Type B pancreatic cell (in vitro differentiated cells): ENCODE data around the gene ASIC3. TPM values are rescaled to one million over a fixed set of nuclear protein-coding genes. Genes with fewer than 3 reads are reported as not detected.
A peak's percentile ranks its signal among the peaks of the same experiment; 100 is the strongest.

Experiments
- DNase-seq: peaks from one replicate; pipeline ENCODE4 v3.0.0; 2021; ENCODE audit warnings: mixed read lengths; ENCODE audit not compliant: unreplicated experiment; ENCODE audit errors: extremely low spot score
- H3K27ac Mint-ChIP-seq: 2 replicates; pipeline ENCODE4 v1.8.0; 2021; ENCODE audit warnings: mild to moderate bottlenecking, mixed read lengths
- H3K27me3 Mint-ChIP-seq: 2 replicates; pipeline ENCODE4 v1.8.0; 2021; ENCODE audit warnings: mixed read lengths
- H3K36me3 Mint-ChIP-seq: 2 replicates; pipeline ENCODE4 v1.8.0; 2021; ENCODE audit warnings: mixed read lengths
- H3K4me1 Mint-ChIP-seq: one replicate; pipeline ENCODE4 v1.8.0; 2021; ENCODE audit warnings: mixed read lengths; ENCODE audit not compliant: unreplicated experiment
- H3K4me3 Mint-ChIP-seq: 2 replicates; pipeline ENCODE4 v1.8.0; 2021; ENCODE audit warnings: mild to moderate bottlenecking, mixed read lengths
- H3K9me3 Mint-ChIP-seq: 2 replicates; pipeline ENCODE4 v1.8.0; 2021; ENCODE audit warnings: mixed read lengths
- total RNA-seq: library from RNA; stranded (reverse); gene quantifications from 2 replicates; pipeline ENCODE4 v1.2.1, GENCODE V29; 2021; ENCODE audit warnings: low replicate concordance
- TF ChIP-seq, protein P1 (sequence below): fragments of 200-600 bp; sonication (generic); conservative IDR thresholded peaks from 2 replicates; pipeline ENCODE4 v1.5.0; 2021; ENCODE audit warnings: antibody characterized with exemption, mild to moderate bottlenecking

The ASIC3 gene
- total RNA-seq, 1 donor from 2014 or later, result 4.4 TPM

DNA sequence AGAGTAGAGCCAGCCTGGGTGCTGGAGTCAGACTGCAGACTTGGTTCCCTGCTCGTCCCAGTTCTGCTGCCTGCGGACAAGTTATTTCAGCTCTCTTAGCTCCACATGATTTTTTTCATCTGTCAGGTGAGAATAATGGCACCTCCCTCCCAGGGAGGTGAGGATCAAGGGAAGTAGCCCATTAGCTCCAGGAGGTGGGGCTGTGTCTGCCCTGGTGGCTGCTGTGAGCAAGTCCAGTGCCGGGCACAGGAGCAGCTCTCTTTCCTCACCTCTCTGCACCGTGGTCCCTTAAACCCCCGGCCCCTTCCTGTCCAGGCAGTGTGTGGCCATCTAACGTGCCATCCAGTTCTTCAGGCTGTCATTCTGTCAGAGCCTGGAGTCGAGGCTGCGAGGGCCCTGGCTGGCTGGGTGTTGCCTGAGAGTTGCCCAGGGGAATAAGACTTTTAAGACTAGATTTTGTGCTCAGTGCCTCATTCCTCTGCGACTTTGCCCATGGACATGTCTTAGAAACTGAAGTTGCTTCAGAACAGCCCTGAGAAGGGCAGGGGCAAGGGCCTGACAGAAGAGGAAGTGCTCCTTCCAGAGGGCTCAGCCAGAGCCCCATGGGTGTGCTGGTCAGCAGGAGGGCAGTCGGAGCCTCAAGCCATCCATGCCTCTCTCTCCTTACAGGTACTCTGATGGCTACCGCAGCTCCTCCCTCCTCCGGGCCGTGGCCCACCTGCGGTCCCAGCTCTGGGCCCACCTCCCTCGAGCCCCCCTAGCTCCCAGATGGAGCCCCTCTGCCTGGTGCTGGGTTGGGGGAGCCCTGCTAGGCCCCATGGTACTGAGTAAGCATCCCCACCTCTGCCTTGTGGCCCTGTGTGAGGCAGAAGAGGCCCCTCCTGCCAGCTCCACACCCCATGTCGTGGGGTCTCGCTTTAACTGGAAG lies 15.1 kb upstream of the ASIC3 start:
- DNase-seq, result no peak
- Mint-ChIP-seq H3K36me3 (no peaks in the 10 kb centered on the region), H3K4me3 (peak overlapping the region; percentile 39), H3K4me1 (peaks cover 8% of the 10 kb centered on the region), H3K27ac (peak overlapping the region; percentile 93), H3K27me3 (no peaks in the 10 kb centered on the region), H3K9me3 (no peaks in the 10 kb centered on the region)
- TF ChIP-seq, protein P1, sequence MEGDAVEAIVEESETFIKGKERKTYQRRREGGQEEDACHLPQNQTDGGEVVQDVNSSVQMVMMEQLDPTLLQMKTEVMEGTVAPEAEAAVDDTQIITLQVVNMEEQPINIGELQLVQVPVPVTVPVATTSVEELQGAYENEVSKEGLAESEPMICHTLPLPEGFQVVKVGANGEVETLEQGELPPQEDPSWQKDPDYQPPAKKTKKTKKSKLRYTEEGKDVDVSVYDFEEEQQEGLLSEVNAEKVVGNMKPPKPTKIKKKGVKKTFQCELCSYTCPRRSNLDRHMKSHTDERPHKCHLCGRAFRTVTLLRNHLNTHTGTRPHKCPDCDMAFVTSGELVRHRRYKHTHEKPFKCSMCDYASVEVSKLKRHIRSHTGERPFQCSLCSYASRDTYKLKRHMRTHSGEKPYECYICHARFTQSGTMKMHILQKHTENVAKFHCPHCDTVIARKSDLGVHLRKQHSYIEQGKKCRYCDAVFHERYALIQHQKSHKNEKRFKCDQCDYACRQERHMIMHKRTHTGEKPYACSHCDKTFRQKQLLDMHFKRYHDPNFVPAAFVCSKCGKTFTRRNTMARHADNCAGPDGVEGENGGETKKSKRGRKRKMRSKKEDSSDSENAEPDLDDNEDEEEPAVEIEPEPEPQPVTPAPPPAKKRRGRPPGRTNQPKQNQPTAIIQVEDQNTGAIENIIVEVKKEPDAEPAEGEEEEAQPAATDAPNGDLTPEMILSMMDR, result no peak

DNA sequence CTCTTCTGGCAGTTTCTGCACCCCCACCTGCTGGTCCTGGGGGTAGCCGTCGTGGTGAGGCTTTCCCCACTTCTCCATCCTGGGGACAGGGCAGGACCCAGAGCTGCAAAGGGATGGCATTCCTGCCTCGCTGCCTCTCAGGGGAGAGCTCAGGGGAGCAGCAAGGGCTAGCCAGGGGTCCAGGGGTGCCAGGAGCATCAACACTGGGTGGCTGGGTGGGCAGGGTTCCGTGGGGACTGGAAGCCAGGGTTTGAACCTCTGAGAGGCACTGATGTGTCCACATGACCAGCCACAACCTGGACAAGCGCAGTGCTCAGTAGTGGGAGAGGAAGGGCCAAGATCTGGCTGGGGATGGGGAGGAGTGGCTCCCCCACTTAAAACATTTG lies 14.5 kb upstream of the ASIC3 start:
- TF ChIP-seq, protein P1, result no peak
- no peak overlapping the region for H3K27ac Mint-ChIP-seq
- peaks cover 7% of the 10 kb centered on the region for H3K4me1 Mint-ChIP-seq
- no peaks in the 10 kb centered on the region for H3K27me3 Mint-ChIP-seq
- DNase-seq, result no peak
- H3K4me3 Mint-ChIP-seq, result no peak overlapping the region
- H3K36me3 Mint-ChIP-seq, result no peaks in the 10 kb centered on the region
- no peaks in the 10 kb centered on the region for H3K9me3 Mint-ChIP-seq

DNA sequence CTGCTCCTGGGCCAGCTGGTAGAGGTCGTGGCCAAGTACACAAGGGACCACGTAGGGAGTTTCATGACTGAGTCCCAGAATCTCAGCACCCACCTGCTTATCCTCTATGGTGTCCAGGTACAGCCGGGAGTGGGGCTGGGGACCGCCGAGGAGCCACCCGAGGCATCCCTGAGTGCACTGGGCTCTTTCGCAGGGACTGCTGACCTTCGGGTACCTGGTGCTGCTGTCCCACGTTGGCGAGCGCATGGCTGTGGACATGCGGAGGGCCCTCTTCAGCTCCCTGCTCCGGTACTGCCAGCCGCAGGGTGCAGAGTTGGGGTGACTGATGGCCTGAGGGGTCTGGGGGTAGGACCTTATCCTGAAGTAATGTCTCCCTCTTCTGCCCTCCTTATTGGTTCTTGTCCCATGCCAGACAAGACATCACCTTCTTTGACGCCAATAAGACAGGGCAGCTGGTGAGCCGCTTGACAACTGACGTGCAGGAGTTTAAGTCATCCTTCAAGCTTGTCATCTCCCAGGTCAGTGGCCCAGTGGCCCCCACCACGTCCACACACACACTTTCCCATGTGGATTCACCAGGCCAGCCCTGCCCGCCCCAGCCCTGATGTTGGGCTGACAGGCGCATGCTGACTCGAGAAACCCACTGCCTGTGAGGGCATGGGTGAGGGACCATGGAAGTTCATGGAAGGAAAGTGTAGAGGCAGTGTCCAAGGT lies 13.9 kb upstream of the ASIC3 start:
- H3K9me3 Mint-ChIP-seq, result no peaks in the 10 kb centered on the region
- H3K36me3 Mint-ChIP-seq, result no peaks in the 10 kb centered on the region
- H3K27me3 Mint-ChIP-seq, result no peaks in the 10 kb centered on the region
- DNase-seq, result no peak
- H3K4me1 Mint-ChIP-seq, result peaks cover 9% of the 10 kb centered on the region
- TF ChIP-seq, protein P1, result no peak
- H3K27ac Mint-ChIP-seq, result no peak overlapping the region
- no peak overlapping the region for H3K4me3 Mint-ChIP-seq

DNA sequence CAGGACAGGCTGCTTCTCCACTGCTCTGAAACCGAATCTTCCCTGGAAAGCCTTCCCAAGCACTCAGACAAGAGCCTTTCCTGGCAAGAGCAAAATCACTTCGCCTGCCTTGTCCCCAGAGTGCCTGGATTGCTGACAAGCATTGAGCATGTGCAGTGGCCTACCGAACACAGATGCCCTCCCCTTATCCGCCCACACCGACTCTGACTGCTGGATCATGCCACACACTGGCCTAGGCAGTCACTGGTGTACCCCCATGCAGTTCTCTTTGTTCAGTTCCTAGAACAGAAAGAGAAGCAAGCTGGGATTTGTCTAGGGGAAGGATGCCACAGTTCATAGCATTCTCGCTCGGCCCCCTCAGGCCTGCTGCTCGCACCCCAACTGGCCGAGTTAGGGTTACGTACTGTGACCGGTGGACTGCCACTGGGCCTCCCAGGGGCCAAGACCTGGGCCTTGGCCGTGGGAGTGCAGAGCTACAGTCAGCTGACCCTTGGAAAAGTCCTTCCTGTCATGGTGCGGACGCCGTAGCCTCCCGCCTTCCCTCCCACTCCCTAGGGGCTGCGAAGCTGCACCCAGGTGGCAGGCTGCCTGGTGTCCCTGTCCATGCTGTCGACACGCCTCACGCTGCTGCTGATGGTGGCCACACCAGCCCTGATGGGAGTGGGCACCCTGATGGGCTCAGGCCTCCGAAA lies 13.2 kb upstream of the ASIC3 start:
- Mint-ChIP-seq H3K9me3 (no peaks in the 10 kb centered on the region), H3K4me1 (peaks cover 15% of the 10 kb centered on the region), H3K4me3 (no peak overlapping the region), H3K27ac (no peak overlapping the region), H3K27me3 (no peaks in the 10 kb centered on the region), H3K36me3 (no peaks in the 10 kb centered on the region)
- DNase-seq, result no peak
- TF ChIP-seq, protein P1, result no peak

DNA sequence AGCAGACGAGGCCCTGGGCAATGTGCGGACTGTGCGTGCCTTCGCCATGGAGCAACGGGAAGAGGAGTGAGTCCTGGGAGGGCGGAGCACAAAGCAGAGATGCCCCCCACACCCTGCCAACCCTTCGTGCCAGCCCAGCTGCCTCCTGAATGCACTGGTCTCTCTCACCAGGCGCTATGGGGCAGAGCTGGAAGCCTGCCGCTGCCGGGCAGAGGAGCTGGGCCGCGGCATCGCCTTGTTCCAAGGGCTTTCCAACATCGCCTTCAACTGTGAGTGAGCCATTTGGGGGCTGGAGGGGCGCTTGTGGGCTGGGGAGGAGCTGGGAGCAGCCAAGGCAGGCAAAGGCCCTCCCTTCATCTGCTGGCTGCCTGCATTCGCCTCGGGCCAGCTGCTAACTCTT lies 12.4 kb upstream of the ASIC3 start:
- no peaks in the 10 kb centered on the region for H3K9me3 Mint-ChIP-seq
- no peaks in the 10 kb centered on the region for H3K27me3 Mint-ChIP-seq
- peaks cover 15% of the 10 kb centered on the region for H3K4me1 Mint-ChIP-seq
- DNase-seq, result no peak
- H3K4me3 Mint-ChIP-seq, result no peak overlapping the region
- TF ChIP-seq, protein P1, result no peak
- H3K36me3 Mint-ChIP-seq, result no peaks in the 10 kb centered on the region
- no peak overlapping the region for H3K27ac Mint-ChIP-seq
